Left ventricle myocardium inferior (tissue), 1 donor: ENCODE measurements around the gene DNAAF8. TPM values are rescaled to one million over a fixed set of nuclear protein-coding genes. Genes with fewer than 3 reads are reported as not detected.

ENCODE experiments used
- DNase-seq: peaks from one replicate; pipeline ENCODE4 v3.0.0-alpha.2; 2020
- H3K27ac ChIP-seq: fragments of 200-600 bp; replicated peaks from 2 replicates; pipeline ENCODE4 v1.8.0; 2021
- H3K27me3 ChIP-seq: fragments of 200-600 bp; 2 replicates; pipeline ENCODE4 v1.8.0; 2021; ENCODE audit warnings: low read depth
- H3K36me3 ChIP-seq: fragments of 200-600 bp; 2 replicates; pipeline ENCODE4 v1.8.0; 2021
- H3K4me1 ChIP-seq: fragments of 200-600 bp; 2 replicates; pipeline ENCODE4 v1.8.0; 2021
- H3K4me3 ChIP-seq: fragments of 200-600 bp; 2 replicates; pipeline ENCODE4 v1.8.0; 2021; ENCODE audit warnings: mild to moderate bottlenecking, moderate library complexity
- H3K9me3 ChIP-seq: fragments of 200-600 bp; replicated peaks from 2 replicates; pipeline ENCODE4 v1.8.0; 2021
- intact Hi-C: fragments of 100-400 bp; cut with micrococcal nuclease; formaldehyde crosslinking; loops from one replicate; pipeline ENCODE4 v1.11.0; 2022
- total RNA-seq: library from RNA; stranded (reverse); fragmentation: NEBNext Ultra II Directional; extraction: Animal tissue kit (Norgen Biotek cat#: 25700); gene quantifications from one replicate; pipeline ENCODE4 v1.2.1, GENCODE V29; 2021
- TF ChIP-seq, protein P1 (sequence below): fragments of 200-600 bp; IDR thresholded peaks from 2 replicates; pipeline ENCODE4 v1.8.0; 2021; ENCODE audit warnings: antibody characterized with exemption, mild to moderate bottlenecking, borderline replicate concordance
- donor health status: DM: no; HTN: yes; CAD: no; lungs with severe emphysema.

DNAAF8 gene
- total RNA-seq, 1 donor from 2014 or later = 0.77 TPM

DNA sequence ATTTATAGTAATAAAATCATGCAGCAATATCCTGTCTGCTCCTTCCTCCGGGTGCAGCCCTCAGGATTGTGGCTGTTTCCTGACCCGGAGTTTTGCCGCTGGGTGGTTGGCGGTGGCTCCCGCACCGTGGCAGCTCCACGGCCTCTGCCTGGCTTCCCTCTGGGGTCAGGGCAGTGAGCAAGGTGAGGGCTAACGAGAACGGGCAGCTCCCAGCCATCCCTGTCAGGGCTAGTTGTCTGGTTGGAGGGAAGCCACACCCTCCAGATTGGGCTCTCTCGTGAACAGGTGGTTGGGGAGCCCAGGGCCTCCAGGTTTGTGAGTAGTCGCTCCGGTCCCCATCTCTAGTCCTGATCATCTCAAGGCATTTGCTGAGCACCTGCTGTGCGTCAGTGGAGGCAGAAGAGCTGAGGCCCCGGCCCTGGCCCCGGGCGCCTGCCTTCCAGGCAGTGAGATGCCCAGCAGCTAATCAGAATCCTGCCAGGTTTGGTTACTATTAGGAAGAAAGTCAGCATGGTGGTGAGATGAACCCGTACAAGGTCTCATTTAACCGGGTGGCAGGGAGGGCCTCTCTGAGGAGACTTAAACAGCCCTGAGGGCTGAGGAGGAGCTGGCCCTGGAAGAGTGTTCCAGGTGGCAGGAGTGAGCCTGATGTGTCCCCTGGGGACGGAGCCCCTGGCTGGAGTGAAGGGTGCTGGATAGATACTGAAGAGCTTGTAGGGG is 43.2 kb upstream of the DNAAF8 start:
- TF ChIP-seq, protein P1, sequence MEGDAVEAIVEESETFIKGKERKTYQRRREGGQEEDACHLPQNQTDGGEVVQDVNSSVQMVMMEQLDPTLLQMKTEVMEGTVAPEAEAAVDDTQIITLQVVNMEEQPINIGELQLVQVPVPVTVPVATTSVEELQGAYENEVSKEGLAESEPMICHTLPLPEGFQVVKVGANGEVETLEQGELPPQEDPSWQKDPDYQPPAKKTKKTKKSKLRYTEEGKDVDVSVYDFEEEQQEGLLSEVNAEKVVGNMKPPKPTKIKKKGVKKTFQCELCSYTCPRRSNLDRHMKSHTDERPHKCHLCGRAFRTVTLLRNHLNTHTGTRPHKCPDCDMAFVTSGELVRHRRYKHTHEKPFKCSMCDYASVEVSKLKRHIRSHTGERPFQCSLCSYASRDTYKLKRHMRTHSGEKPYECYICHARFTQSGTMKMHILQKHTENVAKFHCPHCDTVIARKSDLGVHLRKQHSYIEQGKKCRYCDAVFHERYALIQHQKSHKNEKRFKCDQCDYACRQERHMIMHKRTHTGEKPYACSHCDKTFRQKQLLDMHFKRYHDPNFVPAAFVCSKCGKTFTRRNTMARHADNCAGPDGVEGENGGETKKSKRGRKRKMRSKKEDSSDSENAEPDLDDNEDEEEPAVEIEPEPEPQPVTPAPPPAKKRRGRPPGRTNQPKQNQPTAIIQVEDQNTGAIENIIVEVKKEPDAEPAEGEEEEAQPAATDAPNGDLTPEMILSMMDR = no peak
- H3K27me3 ChIP-seq = no peaks in the 10 kb centered on the region
- no peak overlapping the region for H3K27ac ChIP-seq
- H3K4me3 ChIP-seq = no peak overlapping the region
- intact Hi-C loops = no loop called here
- H3K9me3 ChIP-seq = no peaks in the 10 kb centered on the region
- DNase-seq = no peak
- H3K4me1 ChIP-seq = peaks cover 50% of the 10 kb centered on the region
- H3K36me3 ChIP-seq = peaks cover 26% of the 10 kb centered on the region

DNA sequence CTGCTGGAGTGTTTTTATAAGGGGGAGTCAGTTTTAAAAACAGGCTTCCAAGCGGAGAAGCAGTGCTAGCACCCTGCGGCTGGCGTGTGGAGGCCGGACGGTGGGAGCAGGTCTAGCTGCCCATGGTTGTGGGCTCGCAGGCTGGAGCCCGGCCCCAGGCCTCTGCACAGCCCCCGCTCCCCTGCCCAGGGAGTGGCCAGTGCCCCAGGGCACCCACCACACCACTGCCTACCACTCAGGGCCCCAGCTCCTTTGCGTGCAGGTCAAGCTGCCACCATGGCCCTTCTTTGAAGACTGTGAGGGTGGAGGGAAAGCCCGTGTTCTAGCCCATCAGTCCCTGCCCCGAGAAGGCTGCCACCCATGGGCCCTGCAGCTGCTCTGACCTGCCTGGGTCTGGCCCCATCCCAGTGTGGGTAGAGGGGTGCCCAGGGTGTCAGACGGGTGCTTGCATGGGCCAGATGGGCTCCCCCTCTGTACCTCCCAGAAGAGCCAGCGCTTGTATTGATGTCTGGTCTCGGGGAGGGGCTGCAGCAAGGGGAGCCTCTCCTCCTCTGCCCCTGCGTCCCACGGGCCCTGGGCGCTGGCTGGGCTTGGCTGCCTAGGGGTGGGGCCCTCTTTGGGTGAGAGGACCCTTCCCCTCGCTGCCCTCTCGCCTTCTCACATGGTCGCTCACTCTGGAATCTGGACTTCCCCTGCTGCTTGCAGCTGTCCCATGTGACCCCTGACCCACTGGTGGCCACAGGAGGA is 42.5 kb upstream of the DNAAF8 start:
- Histone ChIP-seq H3K4me1 (peaks cover 58% of the 10 kb centered on the region), H3K27ac (no peak overlapping the region), H3K36me3 (peaks cover 26% of the 10 kb centered on the region), H3K27me3 (no peaks in the 10 kb centered on the region), H3K9me3 (no peaks in the 10 kb centered on the region), H3K4me3 (no peak overlapping the region)
- no peak for DNase-seq
- intact Hi-C loops = no loop called here
- TF ChIP-seq, protein P1 = no peak

DNA sequence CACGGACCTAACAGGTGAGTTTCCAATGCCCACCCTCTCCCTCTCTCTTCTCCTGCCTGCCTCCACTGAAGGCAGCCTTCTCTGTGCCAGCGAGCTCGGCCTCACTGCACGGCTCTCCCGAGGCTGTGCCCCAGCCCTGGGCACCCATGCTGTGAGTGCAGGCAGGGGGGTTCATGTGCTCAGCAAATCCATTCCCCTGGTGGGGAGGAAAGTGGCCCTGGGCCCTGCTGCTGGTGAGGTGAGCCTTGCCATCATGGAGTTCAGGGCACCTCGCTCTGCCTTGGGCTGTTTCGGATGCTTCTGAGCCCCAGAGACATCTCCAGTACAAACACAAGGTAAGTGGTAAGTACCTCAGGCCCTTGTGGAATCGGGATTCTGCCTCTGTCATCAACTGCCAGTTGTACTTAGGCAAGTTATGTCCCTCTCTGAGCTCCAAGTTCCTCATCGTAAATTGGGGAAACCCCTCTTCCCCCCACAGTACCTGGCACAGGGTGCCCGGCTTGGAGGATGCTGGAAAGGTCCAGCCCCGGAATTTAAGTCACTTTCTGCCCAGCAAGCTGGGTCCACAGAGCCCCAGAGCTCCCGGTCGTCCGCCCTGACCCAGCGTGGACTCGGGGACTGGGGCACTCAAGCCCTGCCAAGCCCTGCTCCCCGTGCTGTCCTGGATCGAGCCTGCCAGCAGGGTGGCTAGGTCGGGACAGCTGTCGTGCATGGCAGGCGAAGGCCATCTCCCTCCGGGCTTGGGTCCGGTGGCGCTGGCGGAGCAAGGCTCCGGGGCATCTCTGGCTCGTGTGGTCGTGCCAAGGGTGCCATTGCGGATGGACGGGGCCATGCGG is 41.7 kb upstream of the DNAAF8 start:
- Histone ChIP-seq H3K4me3 (peak overlapping the region; percentile 100), H3K27me3 (no peaks in the 10 kb centered on the region), H3K27ac (peak overlapping the region; percentile 92), H3K36me3 (peaks cover 32% of the 10 kb centered on the region), H3K4me1 (peaks cover 59% of the 10 kb centered on the region), H3K9me3 (no peaks in the 10 kb centered on the region)
- intact Hi-C loops = no loop called here
- DNase-seq = no peak
- TF ChIP-seq, protein P1 = no peak

DNA sequence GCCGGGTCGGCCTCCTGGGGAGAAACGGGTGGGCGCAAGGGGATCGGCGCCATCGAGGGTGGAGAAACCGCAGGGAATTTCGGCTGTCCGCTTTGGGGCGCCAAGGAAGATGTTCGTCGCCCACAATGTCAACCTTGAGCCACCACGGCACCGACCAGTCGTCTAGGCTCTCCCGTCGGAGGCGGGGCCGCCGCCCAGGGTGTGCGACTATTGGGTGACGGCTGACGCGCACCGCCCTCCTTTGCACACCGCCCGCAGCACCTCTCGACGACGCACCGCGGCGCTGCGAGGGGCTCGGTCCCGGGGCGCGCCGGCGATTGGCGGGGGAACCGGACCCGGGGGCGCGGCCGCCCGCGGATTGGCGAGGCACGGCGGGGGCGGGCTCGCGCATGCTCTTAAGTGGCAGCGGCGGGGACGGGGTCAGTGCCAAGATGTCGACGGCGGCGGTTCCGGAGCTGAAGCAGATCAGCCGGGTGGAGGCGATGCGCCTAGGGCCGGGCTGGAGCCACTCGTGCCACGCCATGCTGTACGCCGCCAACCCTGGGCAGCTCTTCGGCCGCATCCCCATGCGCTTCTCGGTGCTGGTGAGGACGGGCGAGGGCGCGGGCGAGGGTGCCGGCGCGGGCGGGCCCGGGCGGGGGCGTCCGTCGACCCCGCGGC is 40.9 kb upstream of the DNAAF8 start, which contains the start of gene NUDT16L1:
Gene NUDT16L1 (plus strand): TSS at position 267 of the 660 bp plus-strand sequence. CDS start 165 bp downstream, at position 432.
- H3K4me3 ChIP-seq = peak within 1 kb of the TSS; percentile 100
- H3K27ac ChIP-seq = peak within 1 kb of the TSS; percentile 92
- intact Hi-C loops = no loop called here
- no peaks in the 10 kb centered on the region for H3K27me3 ChIP-seq
- H3K9me3 ChIP-seq = no peaks in the 10 kb centered on the region
- peaks cover 52% of the 10 kb centered on the region for H3K4me1 ChIP-seq
- peaks cover 39% of the 10 kb centered on the region for H3K36me3 ChIP-seq
- TF ChIP-seq, protein P1 = peak; percentile 48
- DNase-seq = peak; percentile 97
